ENCODE data around the gene STIMATE. TPM values are rescaled to one million over a fixed set of nuclear protein-coding genes. Genes with fewer than 3 reads are reported as not detected.

The STIMATE gene
- 10 to 100 TPM in 5 of 8 experiments, 1 to 10 TPM in 3; 7.2 to 27.0 (median 13.3) TPM for total RNA-seq

DNA sequence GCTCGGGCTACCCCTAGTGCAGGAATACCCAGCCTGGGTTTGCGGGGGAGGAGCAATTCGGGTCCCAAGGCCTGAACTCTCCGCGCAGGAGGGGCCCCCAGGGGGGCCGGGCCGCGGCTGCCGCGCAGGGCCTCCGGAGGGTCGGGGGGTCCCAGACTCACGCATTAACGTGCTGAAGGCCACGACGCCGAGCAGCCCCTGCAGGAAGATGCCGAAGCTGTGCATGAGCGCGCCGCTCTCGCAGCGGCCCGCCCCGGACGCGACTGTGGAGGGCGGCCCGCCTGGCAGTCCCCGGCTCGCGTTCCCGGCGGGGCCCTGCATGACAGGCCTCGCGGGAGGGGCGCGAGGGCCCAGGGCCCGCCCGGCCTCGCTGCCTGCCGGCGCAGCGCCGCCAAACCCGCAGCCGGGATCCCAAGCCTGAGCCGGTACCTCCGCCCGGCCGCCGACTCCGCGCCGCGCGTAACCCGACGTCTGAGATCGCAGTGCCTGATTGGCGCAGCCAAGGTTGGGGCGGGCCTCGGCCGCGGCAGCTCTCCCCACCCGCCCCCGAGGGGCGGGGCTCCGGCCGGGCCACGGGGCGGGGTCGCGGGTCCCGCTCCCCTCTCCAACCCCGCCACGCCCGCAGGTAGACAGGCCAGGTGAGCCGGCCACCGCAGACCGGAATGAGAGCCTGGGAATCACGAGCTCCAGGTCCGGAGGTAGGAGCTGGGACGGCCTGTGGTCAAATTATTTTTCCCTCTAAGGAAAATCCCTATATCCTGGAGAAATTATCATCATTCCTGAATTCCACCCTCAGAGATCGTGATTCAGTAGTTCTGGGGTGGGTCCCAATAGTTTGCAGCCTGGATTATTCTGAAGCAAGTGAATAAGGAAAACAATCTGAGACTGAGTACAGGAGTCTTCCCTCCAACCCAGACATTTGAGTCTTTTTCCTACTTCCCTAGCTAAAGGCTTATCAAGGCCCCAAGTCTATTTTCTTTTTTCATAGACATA lies at the start of gene STIMATE:
Gene STIMATE (minus strand): TSS at position 419 of the 993 bp plus-strand sequence. CDS start 98 bp downstream, at position 321.
- Histone ChIP-seq H3K4me1 (replicated peaks in 1 of 2) (peaks cover 9 to 12% of the 10 kb centered on the region in 2 donors), H3K4me3 (peak within 1 kb of the TSS; percentile 55 to 90 (median 63)), H3K27ac (no peak within 1 kb of the TSS)
- ATAC-seq (replicated peaks in 6 of 8): peak; percentile 94 to 99 (median 99)
- WGBS, 10 experiments: 0% methylated on average over 1 to 7 of the region's 85 CpGs; no CpG with 5 or more reads in 5 of the 10 experiments
- in situ Hi-C loops (cut with MboI; ENCODE audit: low pct_unique_long_range_greater_than_20kb in 2 of 9, low sequenced_read_pairs in 9 of 9, unreplicated experiment in 9 of 9): loop anchor here in 1 of 9 experiments (25.0 kb wide), 1 partner anchor 165 kb away; no protein-coding TSS in a partner anchor

DNA sequence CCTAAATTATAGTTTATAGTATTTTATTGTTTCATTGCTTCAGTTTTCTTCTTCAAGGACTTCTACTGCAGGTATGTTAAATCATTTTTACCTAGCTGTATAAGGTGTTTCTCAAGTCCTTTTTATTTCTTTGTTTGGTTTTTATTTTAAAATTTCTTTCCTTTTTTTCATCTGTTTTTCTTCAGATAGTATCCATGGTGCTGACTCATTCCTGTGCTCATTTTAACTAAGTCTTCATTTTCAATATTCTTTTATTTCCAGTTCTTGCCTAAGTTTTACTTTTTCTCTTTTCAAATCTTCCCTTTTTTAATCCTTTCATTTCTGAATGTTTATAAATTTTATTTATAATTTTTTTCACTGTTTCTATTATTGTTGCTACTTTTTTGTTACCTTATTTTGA lies 42.3 kb upstream of the STIMATE start:
- in situ Hi-C loops (cut with MboI; ENCODE audit: low pct_unique_long_range_greater_than_20kb in 2 of 9, low sequenced_read_pairs in 9 of 9, unreplicated experiment in 9 of 9): no loop called here
- Histone ChIP-seq H3K27ac (no peak overlapping the region), H3K4me3 (no peak overlapping the region), H3K4me1 (replicated peaks in 1 of 2) (peaks cover 0 to 1% of the 10 kb centered on the region in 2 donors)
- ATAC-seq (replicated peaks in 6 of 8): no peak

DNA sequence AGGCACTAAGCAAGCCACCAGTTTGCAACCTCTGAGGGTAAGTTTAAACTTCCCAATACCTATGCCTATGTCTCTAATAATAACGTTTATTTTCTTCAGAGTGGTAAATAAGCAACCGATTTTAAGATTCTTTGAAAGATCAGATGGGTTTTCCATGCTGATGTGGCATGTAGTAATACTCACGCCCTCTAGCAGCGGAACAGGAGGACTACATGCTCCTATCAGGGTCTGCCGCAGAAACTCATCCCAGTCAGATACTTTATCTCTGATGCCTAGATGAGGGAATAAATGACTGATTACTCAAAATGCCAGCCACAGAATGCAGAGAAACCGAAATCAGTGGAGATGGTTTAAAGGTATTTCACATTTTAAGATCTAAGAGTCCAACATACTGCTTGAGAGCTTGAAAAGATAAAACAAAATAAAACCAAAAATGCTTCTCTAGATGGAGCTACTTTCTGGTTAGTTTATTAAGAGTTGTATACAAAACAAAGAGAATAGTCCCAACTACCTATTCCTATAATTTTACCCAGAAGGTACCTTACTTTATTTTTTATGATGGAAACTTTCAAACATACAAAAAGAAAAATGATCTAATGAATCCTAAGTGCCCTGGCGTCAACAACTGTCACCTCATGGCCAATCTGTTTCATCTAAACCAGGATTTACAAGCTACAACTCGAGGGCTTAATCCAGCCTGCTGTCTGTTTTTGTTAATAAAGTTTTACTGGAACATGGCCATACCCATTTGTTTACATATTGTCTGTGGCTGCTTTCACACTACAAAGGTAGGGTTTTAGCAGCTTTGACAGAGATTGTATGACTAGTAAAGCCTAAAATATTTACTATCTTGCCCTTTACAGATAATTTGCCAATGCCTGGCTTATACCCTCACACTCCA lies 37.5 kb upstream of the STIMATE start:
- in situ Hi-C loops (cut with MboI; ENCODE audit: low pct_unique_long_range_greater_than_20kb in 2 of 9, low sequenced_read_pairs in 9 of 9, unreplicated experiment in 9 of 9): no loop called here
- ATAC-seq (replicated peaks in 6 of 8): peak; percentile 61 to 93 (median 81)
- peaks cover 0 to 4% of the 10 kb centered on the region in 2 donors for H3K4me1 ChIP-seq (replicated peaks in 1 of 2)
- H3K27ac ChIP-seq: no peak overlapping the region
- 4 to 46% (median 24%) methylated on average over 2 to 7 of the region's 8 CpGs for WGBS, 10 experiments
- no peak overlapping the region for H3K4me3 ChIP-seq

DNA sequence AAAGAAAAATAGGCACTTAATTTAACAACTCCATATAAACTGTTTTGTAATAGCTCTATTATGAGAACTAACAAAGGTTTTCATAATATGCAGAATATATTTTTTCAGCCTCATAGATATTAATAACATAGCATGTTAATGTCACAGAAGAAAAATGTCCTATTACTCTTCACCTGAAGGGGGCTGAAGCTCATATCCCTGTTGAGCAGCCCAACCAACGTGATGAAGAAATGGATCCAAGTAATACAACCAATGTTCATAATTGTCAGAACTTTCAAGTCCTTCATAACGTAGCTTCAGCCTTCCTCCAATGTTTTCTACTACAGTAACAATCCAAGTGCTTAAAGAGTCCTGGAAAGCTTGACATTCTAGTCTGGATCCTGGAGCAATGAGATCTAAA lies 34.5 kb upstream of the STIMATE start:
- in situ Hi-C loops (cut with MboI; ENCODE audit: low pct_unique_long_range_greater_than_20kb in 2 of 9, low sequenced_read_pairs in 9 of 9, unreplicated experiment in 9 of 9): no loop called here
- H3K4me3 ChIP-seq: no peak overlapping the region
- H3K4me1 ChIP-seq (replicated peaks in 1 of 2): peaks cover 0 to 4% of the 10 kb centered on the region in 2 donors
- 65 to 100% (median 92%) methylated on average over 1 to 2 of the region's 2 CpGs; no CpG with 5 or more reads in 1 of the 10 experiments for WGBS, 10 experiments
- ATAC-seq (replicated peaks in 6 of 8): no peak
- no peak overlapping the region for H3K27ac ChIP-seq

DNA sequence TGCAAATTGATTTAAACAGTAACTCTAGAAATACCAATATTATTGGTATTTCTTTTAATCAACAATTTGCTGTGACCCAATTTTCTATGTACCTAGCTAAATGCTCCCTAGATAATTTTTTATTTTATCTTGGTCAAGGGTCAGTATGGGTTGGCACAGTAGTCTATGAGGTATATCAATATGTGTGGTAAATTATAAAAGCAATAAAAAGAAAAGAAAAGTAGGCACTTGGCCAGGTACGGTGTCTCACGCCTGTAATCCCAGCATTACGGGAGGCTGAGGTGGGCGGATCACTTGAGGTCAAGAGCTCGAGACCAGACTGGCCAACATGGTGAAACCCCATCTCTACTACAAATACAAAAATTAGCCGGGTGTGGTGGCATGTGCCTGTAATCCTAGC lies 34.0 kb upstream of the STIMATE start:
- no peak for ATAC-seq (replicated peaks in 6 of 8)
- 20 to 100% (median 83%) methylated on average over 1 to 6 of the region's 6 CpGs for WGBS, 10 experiments
- in situ Hi-C loops (cut with MboI; ENCODE audit: low pct_unique_long_range_greater_than_20kb in 2 of 9, low sequenced_read_pairs in 9 of 9, unreplicated experiment in 9 of 9): no loop called here

DNA sequence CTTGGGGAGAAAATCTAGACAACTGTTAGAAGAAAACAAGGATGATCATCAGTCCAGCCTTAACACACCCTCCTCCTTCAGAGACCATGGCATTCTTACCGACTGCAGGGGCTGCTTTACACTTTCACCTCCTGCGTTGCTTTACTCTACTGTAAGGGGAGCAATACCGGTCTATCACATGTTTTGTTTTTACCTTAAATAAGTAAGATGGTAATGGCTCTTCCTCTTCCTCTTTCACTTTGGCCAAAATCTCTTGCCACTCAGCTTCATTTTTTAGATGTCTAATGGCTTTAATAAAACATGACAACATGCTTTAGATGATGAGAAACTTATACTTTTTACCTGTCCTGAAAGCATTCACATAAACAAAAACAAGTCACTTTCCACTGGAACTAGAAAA lies 33.4 kb upstream of the STIMATE start:
- in situ Hi-C loops (cut with MboI; ENCODE audit: low pct_unique_long_range_greater_than_20kb in 2 of 9, low sequenced_read_pairs in 9 of 9, unreplicated experiment in 9 of 9): no loop called here
- Histone ChIP-seq H3K27ac (no peak overlapping the region), H3K4me3 (no peak overlapping the region), H3K4me1 (replicated peaks in 1 of 2) (peaks cover 0 to 4% of the 10 kb centered on the region in 2 donors)
- ATAC-seq (replicated peaks in 6 of 8): no peak
- whole genome bisulfite sequencing, 10 experiments: 90 to 100% (median 96%) methylated on average over 1 to 3 of the region's 3 CpGs; no CpG with 5 or more reads in 2 of the 10 experiments

More for the DNA sequence above, 34.0 kb upstream of the STIMATE start:
- Histone ChIP-seq H3K27ac (no peak overlapping the region), H3K4me3 (no peak overlapping the region), H3K4me1 (replicated peaks in 1 of 2) (peaks cover 0 to 4% of the 10 kb centered on the region in 2 donors)

DNA sequence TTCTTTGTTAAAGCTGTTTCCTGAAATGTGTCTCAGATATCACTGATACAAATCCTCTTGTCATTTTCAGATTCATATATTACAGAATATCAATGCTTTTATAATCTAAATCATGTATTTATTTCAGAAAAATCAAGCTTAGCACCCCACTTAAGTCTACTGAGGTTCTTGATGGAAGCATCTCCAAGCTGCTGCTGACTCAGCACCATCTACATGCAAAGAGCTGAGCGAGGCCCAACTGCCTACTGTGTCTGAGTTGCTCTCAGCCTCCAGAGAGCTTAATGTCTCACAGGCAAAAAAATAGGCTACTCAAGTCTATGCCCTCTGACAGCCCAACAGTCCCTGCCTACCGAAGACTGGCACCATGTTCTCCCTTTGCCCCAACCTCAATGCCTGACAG lies 29.2 kb upstream of the STIMATE start:
- Histone ChIP-seq H3K4me1 (replicated peaks in 1 of 2) (no peaks in the 10 kb centered on the region), H3K27ac (no peak overlapping the region), H3K4me3 (no peak overlapping the region)
- WGBS, 10 experiments: 67 to 100% (median 92%) methylated on average over 1 to 2 of the region's 2 CpGs; no CpG with 5 or more reads in 3 of the 10 experiments
- no peak for ATAC-seq (replicated peaks in 6 of 8)
- in situ Hi-C loops (cut with MboI; ENCODE audit: low pct_unique_long_range_greater_than_20kb in 2 of 9, low sequenced_read_pairs in 9 of 9, unreplicated experiment in 9 of 9): no loop called here

DNA sequence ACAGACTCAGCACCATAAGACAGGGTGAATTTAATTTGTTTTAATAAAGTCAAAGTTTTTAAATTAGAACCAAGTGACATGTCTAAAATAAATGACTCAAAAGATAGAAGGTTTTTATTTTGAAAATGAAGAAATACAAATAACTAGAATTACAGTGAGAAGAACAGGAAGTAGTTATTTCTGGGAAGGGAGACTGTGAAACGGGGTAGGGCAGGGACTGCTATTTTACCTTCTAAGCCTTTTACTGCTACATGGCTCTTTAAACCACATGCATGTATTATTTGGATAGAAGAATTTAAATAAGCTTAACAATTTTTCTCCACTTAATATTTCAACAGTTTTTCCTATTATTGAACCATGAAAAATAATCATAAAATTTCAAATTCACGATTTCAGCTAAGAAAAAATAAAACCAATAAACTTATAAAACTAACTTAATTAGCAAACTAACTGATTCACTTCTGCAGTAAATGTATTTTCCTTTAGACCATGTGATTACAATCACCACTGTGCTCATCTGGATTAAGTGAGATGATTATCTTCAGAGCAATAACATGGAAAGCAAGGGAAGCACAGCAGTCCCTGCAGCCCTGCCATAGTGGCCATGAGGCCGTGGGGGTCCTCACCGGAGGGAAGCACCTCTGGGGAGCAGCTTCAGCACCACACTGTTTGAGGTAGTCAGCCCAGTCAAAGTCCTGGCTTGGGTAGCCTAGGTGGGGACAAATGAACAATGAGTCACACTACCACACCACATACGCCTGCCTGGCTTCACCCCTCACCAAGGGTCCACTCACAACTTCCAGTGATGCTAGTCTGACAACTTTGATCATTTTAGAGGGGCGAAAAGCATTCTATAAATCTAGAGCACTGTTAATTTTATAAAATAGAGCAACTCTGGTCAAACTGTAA lies 28.3 kb upstream of the STIMATE start:
- ATAC-seq (replicated peaks in 6 of 8): no peak
- H3K4me3 ChIP-seq: no peak overlapping the region
- WGBS, 10 experiments: 25 to 100% (median 89%) methylated on average over 1 to 5 of the region's 6 CpGs
- no peak overlapping the region for H3K27ac ChIP-seq
- in situ Hi-C loops (cut with MboI; ENCODE audit: low pct_unique_long_range_greater_than_20kb in 2 of 9, low sequenced_read_pairs in 9 of 9, unreplicated experiment in 9 of 9): no loop called here
- H3K4me1 ChIP-seq (replicated peaks in 1 of 2): no peaks in the 10 kb centered on the region

DNA sequence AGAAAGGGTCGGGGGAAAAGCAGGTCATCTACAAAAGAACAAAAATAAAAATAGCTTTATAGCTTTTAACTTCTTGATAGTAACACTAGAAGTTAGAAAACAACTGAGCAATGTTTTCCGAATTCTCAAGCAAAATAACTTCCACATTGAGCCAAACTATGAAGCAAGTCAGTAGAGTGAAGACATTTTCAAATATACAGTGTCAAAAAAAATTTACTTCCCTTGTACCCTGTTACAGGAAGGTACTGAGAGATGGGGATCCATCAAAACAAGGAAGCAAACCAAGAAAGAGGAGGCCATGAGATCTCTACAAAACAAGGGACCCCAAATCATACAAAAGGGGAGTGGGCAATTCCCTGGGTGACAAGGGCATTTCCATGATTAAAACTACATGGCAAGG lies 26.6 kb upstream of the STIMATE start:
- WGBS, 10 experiments: 20 to 100% (median 81%) methylated on average over 1 to 2 of the region's 2 CpGs
- ATAC-seq (replicated peaks in 6 of 8): no peak
- H3K4me3 ChIP-seq: no peak overlapping the region
- H3K4me1 ChIP-seq (replicated peaks in 1 of 2): no peaks in the 10 kb centered on the region
- H3K27ac ChIP-seq: no peak overlapping the region
- in situ Hi-C loops (cut with MboI; ENCODE audit: low pct_unique_long_range_greater_than_20kb in 2 of 9, low sequenced_read_pairs in 9 of 9, unreplicated experiment in 9 of 9): no loop called here

DNA sequence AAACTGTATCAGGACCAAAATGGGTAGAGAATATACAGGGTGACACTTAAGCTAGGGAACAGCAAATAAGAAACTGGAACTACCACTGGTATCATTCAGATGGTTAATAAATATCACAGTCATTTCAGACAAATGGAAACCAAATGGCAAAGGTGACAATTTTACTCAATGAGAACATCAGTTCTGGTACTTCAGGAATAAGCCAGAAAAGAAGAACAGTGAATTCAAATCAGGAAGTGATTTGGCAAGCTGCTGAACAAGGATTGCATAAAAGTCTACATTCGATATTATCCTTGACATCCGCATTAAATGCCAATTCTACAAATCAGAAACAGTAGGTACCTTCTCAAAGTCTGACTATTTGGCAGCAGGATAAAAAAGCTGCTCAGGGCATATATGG lies 23.5 kb upstream of the STIMATE start:
- in situ Hi-C loops (cut with MboI; ENCODE audit: low pct_unique_long_range_greater_than_20kb in 2 of 9, low sequenced_read_pairs in 9 of 9, unreplicated experiment in 9 of 9): no loop called here
- Histone ChIP-seq H3K27ac (no peak overlapping the region), H3K4me3 (no peak overlapping the region), H3K4me1 (replicated peaks in 1 of 2) (no peaks in the 10 kb centered on the region)
- 88 to 100% (median 94%) methylated on average over 2 of the region's 2 CpGs; no CpG with 5 or more reads in 3 of the 10 experiments for WGBS, 10 experiments
- ATAC-seq (replicated peaks in 6 of 8): no peak

DNA sequence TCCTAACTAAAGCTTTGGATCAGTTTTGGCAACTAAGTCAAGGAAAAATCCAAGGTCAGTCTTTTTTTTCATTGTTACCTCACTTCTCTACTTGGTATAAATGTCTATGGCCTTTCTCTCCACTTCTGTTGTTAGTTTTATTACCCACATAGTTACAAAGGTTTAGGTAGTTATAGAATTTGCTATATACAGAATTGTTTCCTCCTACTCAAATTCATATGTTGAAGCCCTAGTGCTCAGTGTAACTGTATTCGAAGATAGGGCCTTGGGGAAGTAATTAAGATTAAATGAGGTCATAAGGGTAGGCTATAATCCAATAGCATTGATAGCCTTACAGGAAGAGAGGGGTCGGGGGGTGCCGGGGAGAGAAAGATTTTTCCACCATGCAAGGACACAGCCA lies 19.7 kb upstream of the STIMATE start:
- no peak for ATAC-seq (replicated peaks in 6 of 8)
- in situ Hi-C loops (cut with MboI; ENCODE audit: low pct_unique_long_range_greater_than_20kb in 2 of 9, low sequenced_read_pairs in 9 of 9, unreplicated experiment in 9 of 9): no loop called here
- Histone ChIP-seq H3K4me3 (no peak overlapping the region), H3K27ac (no peak overlapping the region), H3K4me1 (replicated peaks in 1 of 2) (no peaks in the 10 kb centered on the region)
- 83 to 100% (median 90%) methylated on average over 1 to 3 of the region's 3 CpGs; no CpG with 5 or more reads in 1 of the 10 experiments for WGBS, 10 experiments

DNA sequence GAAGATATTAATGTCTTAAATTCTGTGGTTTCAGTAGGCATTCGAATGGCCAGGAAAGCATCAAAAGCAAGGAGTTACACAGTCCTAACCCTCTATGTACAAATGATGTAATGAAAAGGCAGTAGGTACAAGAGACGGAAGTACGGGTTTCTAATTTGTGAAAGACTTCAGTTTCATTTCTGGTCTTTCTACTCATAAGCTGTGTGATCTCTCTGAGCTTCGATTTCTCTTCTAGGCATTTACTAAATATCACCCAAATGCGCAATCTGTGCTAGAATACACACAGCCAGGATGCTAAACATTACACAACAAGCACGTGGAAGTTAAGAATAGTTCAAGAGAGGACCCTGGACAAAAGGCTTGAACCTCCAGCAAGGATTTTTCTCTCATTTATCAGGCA lies 17.9 kb upstream of the STIMATE start:
- no peak overlapping the region for H3K4me3 ChIP-seq
- 70 to 100% (median 90%) methylated on average over 2 to 6 of the region's 6 CpGs; no CpG with 5 or more reads in 1 of the 10 experiments for WGBS, 10 experiments
- no peak overlapping the region for H3K27ac ChIP-seq
- H3K4me1 ChIP-seq (replicated peaks in 1 of 2): no peaks in the 10 kb centered on the region
- peak in 3 of 8 experiments; percentile 28 to 64 (median 47) for ATAC-seq (replicated peaks in 6 of 8)
- in situ Hi-C loops (cut with MboI; ENCODE audit: low pct_unique_long_range_greater_than_20kb in 2 of 9, low sequenced_read_pairs in 9 of 9, unreplicated experiment in 9 of 9): no loop called here

Data from motor neuron (in vitro differentiated cells).